Peyer's patch (tissue), 4 donors: ENCODE measurements around the gene MIEN1. TPM values are rescaled to one million over a fixed set of nuclear protein-coding genes. Genes with fewer than 3 reads are reported as not detected.
A peak's percentile ranks its signal among the peaks of the same experiment; 100 is the strongest.

ENCODE experiments used
- DNase-seq, 3 donors: peaks; one replicate each; pipeline ENCODE4 v3.0.0-alpha.2; 2017 to 2019
- H3K27ac ChIP-seq, 4 donors: fragments of 200-600 bp; sonication (generic); one replicate each; pipeline ENCODE4 v1.5.1; 2016 to 2019
- H3K27me3 ChIP-seq, 2 donors: fragments of 200-600 bp; sonication (generic); one replicate each; pipeline ENCODE4 v1.5.1; 2019
- H3K36me3 ChIP-seq, 3 donors: fragments of 200-600 bp; sonication (generic); one replicate each; pipeline ENCODE4 v1.5.1; 2016 to 2019
- H3K4me1 ChIP-seq, 4 donors: fragments of 200-600 bp; sonication (generic); one replicate each; pipeline ENCODE4 v1.5.1; 2016 to 2019
- H3K4me3 ChIP-seq, 4 donors: fragments of 200-600 bp; sonication (generic); 1 replicate in 3 of 4; 2 replicates in 1 of 4; pipeline ENCODE4 v1.5.1; 2016 to 2019; ENCODE audit warnings: mild to moderate bottlenecking in 1 of 4
- H3K9me3 ChIP-seq, 4 donors: fragments of 200-600 bp; sonication (generic); one replicate each; pipeline ENCODE4 v1.5.1; 2016 to 2019; ENCODE audit warnings: mild to moderate bottlenecking in 1 of 4
- POLR2A ChIP-seq, 2 donors: fragments of 450-650 bp; IDR thresholded peaks; one replicate each; pipeline ENCODE4 v1.5.1; 2017; ENCODE audit warnings: antibody characterized with exemption in 2 of 2, mild to moderate bottlenecking in 2 of 2, moderate library complexity in 2 of 2
- total RNA-seq, 4 donors: library from RNA; depleted of rRNA; stranded (reverse); fragments of >200 nt; gene quantifications; one replicate each; pipeline ENCODE4 v1.1.0, GENCODE V29; 2016
- TF ChIP-seq, protein P1 (sequence below), 6 experiments: fragments of 450-650 bp in 4 of 6; fragments of 200-600 bp in 2 of 6; sonication (generic) in 1 of 6; IDR thresholded peaks; one replicate each; pipeline ENCODE4 v1.5.1; 2017 to 2019; ENCODE audit warnings: antibody characterized with exemption in 6 of 6, mild to moderate bottlenecking in 3 of 6, moderate library complexity in 1 of 6

MIEN1 gene
- total RNA-seq, 4 donors from 2014 or later = 44.6 to 74.9 (median 57.9) TPM

DNA sequence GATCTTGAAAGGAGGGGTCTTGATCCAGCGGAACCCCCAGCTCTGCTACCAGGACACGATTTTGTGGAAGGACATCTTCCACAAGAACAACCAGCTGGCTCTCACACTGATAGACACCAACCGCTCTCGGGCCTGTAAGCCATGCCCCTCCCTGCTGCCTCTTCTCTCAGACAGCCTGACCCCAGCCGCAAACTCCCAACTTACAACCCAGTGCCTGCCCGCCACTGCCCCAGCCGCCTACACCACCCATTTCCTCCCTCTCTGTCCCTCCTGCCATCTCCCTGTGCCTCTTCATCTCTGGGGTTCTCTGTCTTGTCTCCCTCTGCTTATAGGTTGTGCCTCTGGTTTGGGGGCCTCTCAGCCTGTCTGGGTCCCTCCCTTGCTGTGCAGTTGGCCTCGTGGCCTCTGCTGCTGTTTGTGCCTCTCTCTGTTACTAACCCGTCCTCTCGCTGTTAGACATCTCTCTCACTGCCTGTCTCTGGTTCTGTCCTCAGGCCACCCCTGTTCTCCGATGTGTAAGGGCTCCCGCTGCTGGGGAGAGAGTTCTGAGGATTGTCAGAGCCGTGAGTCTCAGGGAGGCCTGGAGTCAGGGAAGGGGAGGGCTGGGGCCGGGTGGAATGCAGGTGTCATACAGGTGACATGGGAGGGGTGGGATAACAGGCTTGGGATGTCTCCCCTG, 20.9 kb downstream of the MIEN1 start:
- TF ChIP-seq POLR2A (IDR thresholded peaks at IDR 0.05) = no peak
- TF ChIP-seq, protein P1, sequence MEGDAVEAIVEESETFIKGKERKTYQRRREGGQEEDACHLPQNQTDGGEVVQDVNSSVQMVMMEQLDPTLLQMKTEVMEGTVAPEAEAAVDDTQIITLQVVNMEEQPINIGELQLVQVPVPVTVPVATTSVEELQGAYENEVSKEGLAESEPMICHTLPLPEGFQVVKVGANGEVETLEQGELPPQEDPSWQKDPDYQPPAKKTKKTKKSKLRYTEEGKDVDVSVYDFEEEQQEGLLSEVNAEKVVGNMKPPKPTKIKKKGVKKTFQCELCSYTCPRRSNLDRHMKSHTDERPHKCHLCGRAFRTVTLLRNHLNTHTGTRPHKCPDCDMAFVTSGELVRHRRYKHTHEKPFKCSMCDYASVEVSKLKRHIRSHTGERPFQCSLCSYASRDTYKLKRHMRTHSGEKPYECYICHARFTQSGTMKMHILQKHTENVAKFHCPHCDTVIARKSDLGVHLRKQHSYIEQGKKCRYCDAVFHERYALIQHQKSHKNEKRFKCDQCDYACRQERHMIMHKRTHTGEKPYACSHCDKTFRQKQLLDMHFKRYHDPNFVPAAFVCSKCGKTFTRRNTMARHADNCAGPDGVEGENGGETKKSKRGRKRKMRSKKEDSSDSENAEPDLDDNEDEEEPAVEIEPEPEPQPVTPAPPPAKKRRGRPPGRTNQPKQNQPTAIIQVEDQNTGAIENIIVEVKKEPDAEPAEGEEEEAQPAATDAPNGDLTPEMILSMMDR (IDR thresholded peaks at IDR 0.05) = no peak
- Histone ChIP-seq H3K27me3 (no peaks in the 10 kb centered on the region), H3K4me1 (peaks cover 0 to 41% (median 6%) of the 10 kb centered on the region in 4 donors), H3K36me3 (peaks cover 0 to 72% (median 0%) of the 10 kb centered on the region in 3 donors), H3K4me3 (no peak overlapping the region), H3K27ac (no peak overlapping the region), H3K9me3 (no peaks in the 10 kb centered on the region)
- no peak for DNase-seq

DNA sequence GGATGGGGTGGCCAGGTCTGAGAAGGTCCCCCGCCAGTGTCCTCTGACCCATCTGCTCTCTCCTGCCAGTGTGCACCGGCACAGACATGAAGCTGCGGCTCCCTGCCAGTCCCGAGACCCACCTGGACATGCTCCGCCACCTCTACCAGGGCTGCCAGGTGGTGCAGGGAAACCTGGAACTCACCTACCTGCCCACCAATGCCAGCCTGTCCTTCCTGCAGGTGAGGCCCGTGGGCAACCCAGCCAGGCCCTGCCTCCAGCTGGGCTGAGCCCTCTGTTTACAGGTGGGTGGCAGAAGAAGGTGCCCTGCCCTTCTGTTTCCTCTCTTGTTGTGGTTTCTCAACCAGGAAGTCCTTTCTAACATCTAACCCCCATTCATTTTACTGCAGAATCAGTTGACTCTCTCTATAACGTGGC, 23.4 kb downstream of the MIEN1 start:
- peaks cover 3 to 66% (median 6%) of the 10 kb centered on the region in 4 donors for H3K4me1 ChIP-seq
- peak overlapping the region in 3 of 4 donors; percentile 76 to 92 (median 91) for H3K27ac ChIP-seq
- DNase-seq = peak in 1 of 3 donors; percentile 64
- H3K27me3 ChIP-seq = no peaks in the 10 kb centered on the region
- peaks cover 0 to 47% (median 0%) of the 10 kb centered on the region in 3 donors for H3K36me3 ChIP-seq
- no peaks in the 10 kb centered on the region for H3K9me3 ChIP-seq
- no peak for TF ChIP-seq POLR2A (IDR thresholded peaks at IDR 0.05)
- TF ChIP-seq, protein P1 (IDR thresholded peaks at IDR 0.05) = no peak
- peak overlapping the region in 1 of 4 donors; percentile 24 for H3K4me3 ChIP-seq

DNA sequence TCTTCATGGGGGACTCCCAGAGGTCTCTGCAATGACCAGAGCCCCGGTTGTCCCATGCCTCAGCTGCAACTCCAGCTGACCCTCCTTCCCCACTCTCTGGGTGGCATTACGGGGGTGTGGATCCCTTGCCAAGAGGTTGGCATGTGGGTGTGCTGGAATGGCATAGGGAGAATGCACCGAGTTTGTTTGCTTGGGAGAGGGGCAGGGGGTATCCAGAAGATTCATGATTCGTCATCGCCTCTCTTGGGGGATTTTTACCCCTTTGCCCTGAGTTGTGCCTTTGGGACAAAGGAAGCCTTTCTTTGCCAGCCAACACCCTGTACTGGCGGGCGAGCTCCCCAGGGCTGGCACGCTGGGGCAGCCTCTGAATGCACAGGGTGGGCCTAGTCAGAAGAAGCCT, 23.9 kb downstream of the MIEN1 start:
- peaks cover 3 to 71% (median 6%) of the 10 kb centered on the region in 4 donors for H3K4me1 ChIP-seq
- no peaks in the 10 kb centered on the region for H3K9me3 ChIP-seq
- H3K4me3 ChIP-seq = peak overlapping the region in 1 of 4 donors; percentile 24
- H3K27ac ChIP-seq = peak overlapping the region in 3 of 4 donors; percentile 76 to 92 (median 91)
- peaks cover 0 to 42% (median 0%) of the 10 kb centered on the region in 3 donors for H3K36me3 ChIP-seq
- H3K27me3 ChIP-seq = no peaks in the 10 kb centered on the region
- no peak for TF ChIP-seq POLR2A (IDR thresholded peaks at IDR 0.05)
- TF ChIP-seq, protein P1 (IDR thresholded peaks at IDR 0.05) = no peak
- DNase-seq = no peak

DNA sequence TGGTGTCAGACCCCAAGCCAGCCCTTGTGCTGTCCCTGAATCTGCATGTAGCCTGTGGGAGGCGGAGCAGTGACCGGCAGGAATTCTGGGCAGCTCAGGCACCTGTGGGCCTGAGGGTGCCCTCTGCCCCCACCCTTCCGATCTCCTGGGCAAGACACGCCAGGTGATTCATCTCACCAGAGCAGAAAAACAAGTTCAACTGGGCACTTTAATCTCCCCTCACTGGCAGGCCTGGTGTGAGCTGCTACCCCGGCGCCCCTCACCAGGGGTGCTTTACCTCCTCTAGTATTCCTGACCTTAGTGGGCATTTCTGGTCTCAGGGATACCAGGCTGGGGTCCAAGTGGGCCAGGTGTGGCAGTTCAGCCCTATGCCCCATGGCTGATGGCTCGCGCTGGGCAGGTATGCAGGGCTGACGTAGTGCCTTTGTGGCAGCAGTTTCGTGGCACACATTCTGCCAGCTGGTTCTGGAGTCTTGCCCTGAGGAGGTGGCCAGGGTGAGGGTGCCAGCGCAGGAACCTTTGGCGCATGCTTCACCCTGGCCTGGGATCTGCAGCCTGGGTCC, 24.5 kb downstream of the MIEN1 start:
- peaks cover 3 to 71% (median 6%) of the 10 kb centered on the region in 4 donors for H3K4me1 ChIP-seq
- peak in 1 of 2 donors; percentile 43 for TF ChIP-seq POLR2A (IDR thresholded peaks at IDR 0.05)
- TF ChIP-seq, protein P1 (IDR thresholded peaks at IDR 0.05) = peak in 2 of 6 experiments; percentile 22 to 33
- H3K9me3 ChIP-seq = no peaks in the 10 kb centered on the region
- H3K27me3 ChIP-seq = no peaks in the 10 kb centered on the region
- peak in 2 of 3 donors; percentile 83 to 85 for DNase-seq
- H3K4me3 ChIP-seq = peak overlapping the region in 2 of 4 donors; percentile 10 to 24
- peak overlapping the region in 3 of 4 donors; percentile 76 to 92 (median 91) for H3K27ac ChIP-seq
- H3K36me3 ChIP-seq = peaks cover 0 to 37% (median 0%) of the 10 kb centered on the region in 3 donors

DNA sequence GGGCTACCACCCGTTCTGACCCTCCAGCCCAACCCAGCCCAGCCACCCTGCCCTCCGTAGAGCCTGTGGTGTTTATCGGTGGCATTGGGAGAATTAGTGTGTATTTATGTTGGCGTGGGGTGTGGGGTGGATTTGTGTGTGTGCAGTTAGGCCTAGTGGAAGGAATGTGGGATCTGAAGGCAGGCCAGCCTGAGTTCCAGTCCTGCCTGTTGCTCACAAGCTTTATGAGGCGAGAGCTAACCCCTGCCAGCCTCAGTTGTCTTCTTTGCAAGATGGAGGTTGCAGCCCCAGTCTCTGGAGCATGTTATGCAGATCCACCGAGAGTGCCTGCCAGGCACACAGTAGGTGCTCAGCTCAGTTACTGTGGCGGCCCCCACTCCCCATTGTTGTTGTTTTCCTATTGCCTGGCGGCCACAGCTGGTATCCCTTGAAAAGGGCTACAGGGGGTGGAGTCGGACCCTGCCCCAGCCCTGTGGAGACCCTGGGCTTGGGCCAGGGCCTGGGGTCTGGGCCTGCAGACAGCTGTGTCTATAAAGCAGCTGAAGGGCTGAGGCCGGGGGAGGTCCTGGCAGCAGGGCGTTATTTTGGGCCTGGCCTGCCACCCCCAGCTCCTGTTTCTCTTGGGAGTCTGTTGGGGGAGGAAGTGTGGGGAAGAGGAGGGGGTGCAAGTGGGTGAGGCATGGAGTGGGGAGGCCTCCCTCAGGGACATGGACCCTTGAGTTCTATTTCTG, 25.3 kb downstream of the MIEN1 start:
- Histone ChIP-seq H3K27ac (peak overlapping the region in 3 of 4 donors; percentile 76 to 92 (median 91)), H3K4me3 (peak overlapping the region in 2 of 4 donors; percentile 10 to 19), H3K36me3 (peaks cover 0 to 28% (median 0%) of the 10 kb centered on the region in 3 donors), H3K27me3 (no peaks in the 10 kb centered on the region), H3K4me1 (peaks cover 3 to 71% (median 6%) of the 10 kb centered on the region in 4 donors), H3K9me3 (no peaks in the 10 kb centered on the region)
- DNase-seq = peak in 1 of 3 donors; percentile 51
- TF ChIP-seq, protein P1 (IDR thresholded peaks at IDR 0.05) = peak in 3 of 6 experiments; percentile 38 to 51 (median 47)
- TF ChIP-seq POLR2A (IDR thresholded peaks at IDR 0.05) = no peak
